HG02678 (cell line): ENCODE data around the gene ZNF3.

Source experiments
- ATAC-seq: cut with Tn5 transposase; IDR thresholded peaks from one replicate; pipeline ENCODE4 v1.9.1; 2021; ENCODE audit warnings: mild to moderate bottlenecking, moderate library complexity; ENCODE audit not compliant: unreplicated experiment

ZNF3 gene

GRCh38 chr7:100059251-100059739 lies 22.2 kb downstream of the ZNF3 start:
- ATAC-seq, result no peak

- ATAC-seq, result no peak
These were observed 24.5 kb downstream of the ZNF3 start for GRCh38 chr7:100057006-100057405.

- no peak for ATAC-seq
These were observed 28.3 kb downstream of the ZNF3 start for GRCh38 chr7:100053215-100053614.

GRCh38 chr7:100051611-100052010 lies 29.9 kb downstream of the ZNF3 start:
- no peak for ATAC-seq

GRCh38 chr7:100049441-100050291 lies 31.9 kb downstream of the ZNF3 start, which contains the start of gene ZSCAN21:
ZSCAN21 (plus strand) TSS chr7:100049774; CDS start chr7:100057007, 7,233 bp downstream.
- ATAC-seq, result peak; percentile 92

GRCh38 chr7:100048680-100049079 lies 32.8 kb downstream of the ZNF3 start:
- ATAC-seq, result no peak

- no peak for ATAC-seq
These were observed 36.8 kb downstream of the ZNF3 start for GRCh38 chr7:100044718-100045117.

GRCh38 chr7:100040575-100040974 lies 40.9 kb downstream of the ZNF3 start:
- ATAC-seq, result no peak

GRCh38 chr7:100038326-100038725 lies 43.2 kb downstream of the ZNF3 start:
- ATAC-seq, result no peak

GRCh38 chr7:100035876-100036275 lies 45.6 kb downstream of the ZNF3 start:
- no peak for ATAC-seq

GRCh38 chr7:100034871-100035510 lies 46.5 kb downstream of the ZNF3 start:
- no peak for ATAC-seq

- no peak for ATAC-seq
These were observed 48.0 kb downstream of the ZNF3 start for GRCh38 chr7:100033526-100033925.

- no peak for ATAC-seq
These were observed 51.9 kb downstream of the ZNF3 start for GRCh38 chr7:100029596-100029995.

- no peak for ATAC-seq
These were observed 54.3 kb downstream of the ZNF3 start for GRCh38 chr7:100027197-100027596.

- no peak for ATAC-seq
These were observed 57.4 kb downstream of the ZNF3 start for GRCh38 chr7:100024020-100024619.

- no peak for ATAC-seq
These were observed 58.0 kb downstream of the ZNF3 start for GRCh38 chr7:100023526-100023925.

- no peak for ATAC-seq
These were observed 58.9 kb downstream of the ZNF3 start for GRCh38 chr7:100022621-100023020.

GRCh38 chr7:100021297-100021696 lies 60.2 kb downstream of the ZNF3 start:
- ATAC-seq, result no peak
